GM18502 (cell line): ENCODE results near the gene PTGES3L.
"Not testable (repeated sequence)": the region's sequence is repeated elsewhere in the genome, so short reads cannot be mapped to it uniquely, and the experiment has no call there.

ENCODE experiments used
- ATAC-seq: cut with Tn5 transposase; IDR thresholded peaks from one replicate; pipeline ENCODE4 v1.9.1; 2021; ENCODE audit warnings: mild to moderate bottlenecking; ENCODE audit not compliant: unreplicated experiment, poor library complexity

The PTGES3L gene

DNA sequence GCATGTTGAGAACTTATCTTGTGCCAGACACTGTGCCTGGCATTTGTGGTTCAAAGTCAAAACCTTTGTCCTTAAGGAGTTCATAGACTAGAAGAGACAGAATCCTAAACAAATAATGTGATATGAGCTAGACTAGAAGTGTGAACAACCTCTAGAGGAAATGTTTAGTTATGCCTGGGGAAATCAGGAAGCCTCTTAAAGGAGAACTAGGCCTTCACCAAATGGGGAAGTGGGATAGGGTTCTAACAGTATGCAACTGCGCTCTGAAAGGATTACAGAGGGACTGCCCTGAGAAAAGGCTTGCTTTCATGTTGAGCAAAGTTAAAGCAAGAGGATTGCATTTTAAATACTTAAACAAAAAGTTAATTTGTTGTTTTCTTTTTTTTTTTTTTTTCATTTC, 5.3 kb upstream of the PTGES3L start:
- ATAC-seq: no peak

DNA sequence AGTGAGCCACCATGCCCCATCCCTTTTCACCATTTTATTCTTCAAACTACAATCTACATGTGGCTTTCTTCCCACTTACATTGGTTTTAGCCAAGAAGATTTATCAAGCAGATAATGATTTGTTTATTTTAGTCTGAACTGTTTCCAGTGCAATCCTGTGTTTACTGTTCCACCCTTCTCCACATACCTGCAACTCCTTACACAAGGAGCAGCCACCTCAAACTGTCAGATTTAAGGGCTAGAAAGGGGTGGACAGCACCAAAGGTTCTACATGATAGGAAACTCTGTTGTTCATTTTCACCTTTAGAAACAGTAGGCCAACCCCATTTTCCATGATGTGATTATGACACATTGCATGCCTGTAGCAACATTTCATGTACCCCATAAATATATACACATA, 2.4 kb upstream of the PTGES3L start:
- no peak for ATAC-seq

DNA sequence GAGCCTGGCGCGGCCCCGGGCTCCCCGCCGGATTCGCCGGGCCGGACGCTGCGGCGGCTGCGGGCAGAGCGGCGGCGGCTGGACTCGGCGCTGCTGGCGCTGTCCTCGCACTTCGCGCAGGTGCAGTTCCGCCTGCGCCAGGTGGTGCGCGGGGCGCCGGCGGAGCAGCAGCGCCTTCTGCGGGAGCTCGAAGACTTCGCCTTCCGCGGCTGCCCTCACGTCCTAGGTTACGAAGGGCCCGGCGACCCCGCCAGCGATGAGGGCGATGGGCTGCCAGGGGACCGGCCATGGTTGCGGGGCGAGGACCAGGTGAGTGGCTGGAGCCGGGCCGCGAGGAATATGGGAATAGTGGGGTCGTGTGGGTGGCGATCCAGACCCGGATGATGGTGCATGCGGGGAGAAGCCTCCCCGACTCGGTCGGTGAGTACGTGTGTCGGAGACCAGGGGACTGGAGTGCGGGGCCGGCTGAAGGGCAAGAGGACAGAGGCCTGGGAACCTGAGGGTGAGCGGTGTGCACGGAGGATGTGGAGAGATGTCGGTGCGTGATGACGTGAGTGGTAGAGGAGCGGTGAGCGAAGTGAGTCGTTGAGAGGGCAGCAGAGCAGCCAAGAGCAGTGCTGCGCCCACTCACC, 1.0 kb upstream of the PTGES3L start:
- ATAC-seq: peak; percentile 46

DNA sequence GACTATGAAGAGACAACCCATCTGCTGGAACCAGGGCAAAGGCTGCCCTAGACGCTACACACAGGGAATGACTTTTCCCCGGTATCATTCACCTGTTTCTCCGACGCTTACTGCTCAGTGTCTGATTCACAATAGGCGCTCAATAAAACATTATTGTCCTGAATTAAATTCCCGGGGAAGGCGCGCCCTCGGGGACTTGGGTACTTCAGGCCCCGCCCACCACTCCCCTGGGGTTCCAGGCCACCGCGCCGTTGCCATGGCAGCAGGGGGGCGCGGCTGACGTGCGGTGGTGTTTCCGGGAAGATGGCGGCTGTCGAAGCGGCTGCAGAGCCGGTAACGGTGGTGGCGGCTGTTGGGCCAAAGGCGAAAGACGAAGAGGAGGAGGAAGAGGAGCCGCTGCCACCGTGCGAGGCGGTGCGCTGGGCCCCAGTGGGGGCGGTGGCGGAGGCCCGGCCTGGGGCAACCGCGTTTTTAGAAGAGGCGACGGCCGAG, 440 bp upstream of the PTGES3L start, which contains the start of gene RUNDC1:
TSS of gene RUNDC1 (plus strand) at position 292 of the 492 bp plus-strand sequence. CDS start at position 304, 12 bp downstream.
- ATAC-seq: peak; percentile 76

DNA sequence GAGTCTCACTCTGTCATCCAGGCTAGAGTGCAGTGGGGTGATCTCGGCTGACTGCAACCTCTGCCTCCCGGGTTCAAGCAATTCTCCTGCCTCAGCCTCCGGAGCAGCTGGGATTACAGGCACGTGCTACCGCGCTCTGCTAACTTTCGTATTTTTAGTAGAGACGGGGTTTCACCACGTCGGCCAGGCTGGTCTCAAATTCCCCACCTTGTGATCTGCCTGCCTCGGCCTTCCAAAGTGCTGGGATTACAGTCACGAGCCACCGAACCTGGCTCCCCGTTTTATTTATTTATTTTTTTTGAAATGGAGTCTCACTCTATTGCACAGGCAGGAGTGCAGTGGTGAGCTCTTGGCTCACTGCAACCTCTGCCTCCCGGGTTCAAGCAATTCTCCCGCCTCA, 4.2 kb downstream of the PTGES3L start:
- ATAC-seq: not testable (repeated sequence)

DNA sequence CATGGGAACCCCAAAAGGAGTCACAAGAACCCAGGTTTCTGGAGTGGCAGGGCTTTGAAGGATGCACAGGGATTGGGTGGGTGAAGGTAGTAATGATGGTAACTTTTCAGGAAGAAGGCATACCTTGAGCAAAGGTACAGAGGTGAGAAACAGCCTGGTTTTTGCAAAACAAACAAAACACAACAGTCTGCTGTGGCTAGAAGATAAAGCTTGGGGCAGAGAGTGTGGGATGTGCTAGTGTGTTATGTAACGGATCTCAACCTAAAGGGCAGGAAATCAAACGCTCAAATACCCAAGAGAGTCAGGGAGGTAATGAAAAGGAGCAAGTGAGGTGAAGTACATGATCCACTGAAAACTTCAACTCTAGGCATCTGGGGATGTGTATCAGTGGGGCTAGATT, 4.6 kb downstream of the PTGES3L start:
- ATAC-seq: no peak

DNA sequence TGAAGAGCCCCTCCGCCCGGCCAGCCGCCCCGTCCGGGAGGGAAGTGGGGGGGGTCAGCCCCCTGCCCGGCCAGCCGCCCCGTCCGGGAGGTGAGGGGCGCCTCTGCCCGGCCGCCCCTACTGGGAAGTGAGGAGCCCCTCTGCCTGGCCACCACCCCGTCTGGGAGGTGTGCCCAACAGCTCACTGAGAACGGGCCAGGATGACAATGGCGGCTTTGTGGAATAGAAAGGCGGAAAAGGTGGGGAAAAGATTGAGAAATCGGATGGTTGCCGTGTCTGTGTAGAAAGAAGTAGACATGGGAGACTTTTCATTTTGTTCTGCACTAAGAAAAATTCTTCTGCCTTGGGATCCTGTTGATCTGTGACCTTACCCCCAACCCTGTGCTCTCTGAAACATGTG, 6.6 kb downstream of the PTGES3L start:
- not testable (repeated sequence) for ATAC-seq

DNA sequence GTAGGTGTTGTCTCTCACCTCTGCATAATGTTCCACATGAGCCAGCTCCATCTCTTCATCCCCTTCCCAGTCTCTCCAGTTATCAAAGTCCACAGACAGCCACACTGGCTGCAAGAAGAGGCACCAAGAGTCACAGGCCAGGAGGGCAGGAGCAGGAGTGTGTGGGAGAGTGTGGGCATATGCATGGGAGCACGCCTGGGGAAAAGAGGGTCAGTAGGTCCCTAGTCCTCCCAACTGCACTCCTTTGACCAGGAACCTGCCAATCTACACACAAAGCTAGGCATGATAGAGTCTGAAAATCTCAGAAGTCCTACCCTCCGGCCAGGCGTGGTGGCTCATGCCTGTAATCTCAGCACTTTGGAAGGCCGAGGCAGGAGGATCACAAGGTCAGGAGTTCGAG, 8.3 kb downstream of the PTGES3L start:
- no peak for ATAC-seq

DNA sequence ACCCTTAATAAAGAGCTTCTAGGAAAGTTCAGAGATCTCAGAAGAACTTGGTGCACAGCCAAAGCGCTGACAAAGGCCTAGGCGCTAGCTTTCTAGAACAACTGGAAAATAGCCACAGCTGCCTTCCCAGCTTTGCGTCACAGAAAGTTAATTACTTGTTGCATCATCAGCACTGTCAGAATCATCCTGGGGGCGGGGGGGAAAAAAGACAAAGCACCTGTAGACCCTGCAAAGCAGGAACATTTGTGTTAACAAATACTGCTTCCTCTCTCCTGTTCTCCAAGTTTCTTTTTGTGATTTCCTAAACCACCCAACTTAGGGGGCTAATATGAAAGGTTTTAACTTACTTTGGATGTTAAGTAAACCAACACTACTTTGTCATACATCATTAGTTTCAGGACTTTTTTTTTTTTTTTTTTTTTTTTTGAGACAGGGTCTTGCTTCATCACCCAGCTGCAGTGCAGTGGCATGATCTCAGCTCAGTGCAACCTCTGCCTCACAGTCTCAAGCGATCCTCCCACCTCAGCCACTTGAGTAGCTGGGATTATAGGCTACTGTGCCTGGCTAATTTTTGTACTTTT, 10.8 kb downstream of the PTGES3L start:
- no peak for ATAC-seq

DNA sequence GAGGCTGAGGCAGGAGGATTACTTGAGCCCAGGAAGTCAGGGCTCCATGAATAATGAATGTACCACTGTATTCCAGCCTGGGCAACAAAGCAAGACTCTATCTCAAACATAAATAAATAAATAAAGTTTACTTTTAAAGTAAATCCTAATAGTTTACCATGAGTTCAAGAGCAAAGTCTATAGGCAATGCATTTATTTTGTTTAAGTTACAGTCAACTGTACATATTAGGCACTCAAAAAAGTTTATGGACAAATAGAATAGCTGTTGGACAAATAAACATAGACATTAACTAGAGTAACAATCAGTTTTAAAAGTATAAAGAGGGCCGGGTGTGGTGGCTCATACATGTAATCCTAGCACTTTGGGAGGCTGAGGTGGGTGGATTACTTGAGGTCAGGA, 12.0 kb downstream of the PTGES3L start:
- no peak for ATAC-seq

DNA sequence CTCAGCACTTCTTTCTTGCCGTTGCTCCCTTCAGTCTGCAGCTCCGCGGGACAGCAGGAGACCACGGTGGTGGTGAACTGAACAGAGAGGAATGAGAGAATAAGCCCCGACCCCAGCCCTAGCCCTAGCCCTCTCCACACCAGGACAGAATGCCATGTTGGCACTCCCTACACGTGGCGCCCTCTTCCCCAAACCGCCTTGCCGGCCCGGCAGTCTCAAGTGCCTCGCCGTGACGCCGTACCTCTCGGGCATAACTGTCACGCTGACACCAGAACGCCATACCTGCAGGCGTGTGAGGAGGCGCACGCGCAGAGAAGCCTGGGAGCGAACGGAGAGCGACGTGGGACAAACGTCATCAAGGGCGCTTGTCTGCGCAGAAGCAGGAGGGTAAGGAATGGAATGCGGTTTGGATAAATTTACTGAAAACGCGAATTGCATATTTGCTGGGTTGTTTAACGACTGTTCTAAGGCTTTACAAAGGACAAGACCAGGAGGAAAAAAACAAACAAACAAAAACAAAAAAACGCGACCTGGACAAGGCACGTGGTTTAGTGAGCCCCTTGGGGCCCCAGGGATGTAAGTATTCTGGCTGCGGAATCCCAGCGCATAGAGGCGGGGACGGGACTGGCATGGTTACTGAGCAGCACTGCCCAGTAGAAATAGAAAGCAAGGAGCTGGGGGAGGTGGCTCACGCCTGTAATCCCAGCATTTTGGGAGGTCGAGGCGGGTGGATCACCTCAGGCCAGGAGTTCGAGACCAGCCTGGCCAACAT, 15.5 kb downstream of the PTGES3L start, which contains the start of gene AARSD1:
TSS of gene AARSD1 (minus strand) at position 294 of the 772 bp plus-strand sequence. CDS start at position 280, 14 bp downstream.
- ATAC-seq: peak; percentile 84

DNA sequence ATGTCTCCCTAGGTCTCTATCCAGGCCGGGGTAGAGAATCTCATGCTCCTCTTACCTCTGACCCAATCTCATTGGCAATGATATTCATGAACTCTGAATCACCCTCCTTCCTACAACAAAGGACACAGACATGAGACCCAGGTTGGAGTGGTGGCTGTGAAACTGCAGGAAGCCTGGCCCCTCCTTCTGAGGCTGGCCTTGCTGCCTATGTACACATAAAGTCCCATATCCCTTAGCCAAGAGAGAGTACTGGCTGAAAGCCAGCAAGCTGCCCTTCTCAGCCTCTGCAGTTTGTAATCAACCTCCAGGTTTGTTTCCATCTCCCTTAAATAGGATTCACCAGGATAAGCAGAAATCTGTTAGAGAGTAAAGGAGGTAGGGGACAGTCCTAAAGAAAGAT, 26.2 kb downstream of the PTGES3L start:
- ATAC-seq: no peak

DNA sequence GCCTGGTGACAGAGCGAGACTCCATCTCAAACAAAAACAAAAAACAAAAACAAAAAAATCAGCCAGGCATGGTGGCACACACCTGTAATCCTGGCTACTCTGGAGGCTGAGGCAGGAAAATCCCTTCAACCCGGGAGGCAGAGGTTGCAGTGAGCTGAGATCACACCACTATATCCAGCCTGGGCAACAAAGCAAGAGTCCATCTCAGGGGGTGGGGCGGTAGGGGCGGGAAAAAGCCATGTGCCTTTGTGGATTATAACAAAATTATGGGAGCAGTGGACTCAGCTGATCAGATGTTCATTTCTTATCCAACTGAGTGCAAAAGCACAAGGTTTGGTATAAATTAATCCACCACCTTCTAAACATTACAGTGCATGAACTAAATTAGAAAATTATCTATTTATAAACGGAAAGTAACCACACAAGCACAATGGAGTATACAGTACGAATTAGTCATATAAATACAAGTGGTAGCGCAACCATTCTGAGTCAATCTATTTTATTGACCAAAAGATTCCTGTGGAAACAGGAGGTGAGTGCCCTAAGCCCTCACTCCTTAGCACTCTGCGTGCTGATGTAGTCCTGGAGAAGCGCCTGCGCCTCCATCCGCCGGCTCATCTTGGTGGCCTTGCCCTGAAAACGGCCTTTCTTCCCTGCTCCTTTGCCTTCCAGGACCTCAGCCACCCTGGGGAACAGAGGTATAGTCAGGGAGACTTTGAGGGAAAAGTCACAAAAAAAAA, 29.7 kb downstream of the PTGES3L start:
- no peak for ATAC-seq

DNA sequence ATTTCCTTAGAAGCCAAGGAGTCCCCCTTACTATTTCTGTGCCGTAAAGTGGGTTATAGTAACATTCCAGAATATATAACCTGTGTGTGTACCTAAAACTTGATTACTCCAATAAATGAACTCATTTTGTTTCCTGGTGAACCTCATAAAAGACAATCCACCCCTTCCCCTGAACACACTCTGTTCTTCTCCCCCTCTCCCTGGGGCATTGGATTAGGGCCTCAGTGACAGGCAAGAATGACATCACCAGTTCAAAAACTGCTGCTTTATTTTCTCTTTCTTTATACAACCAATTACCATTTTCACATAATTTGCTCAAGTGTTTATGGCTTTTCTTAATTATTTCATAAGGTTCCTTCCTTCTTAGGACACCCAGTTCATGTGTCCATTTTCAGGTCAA, 33.1 kb downstream of the PTGES3L start:
- no peak for ATAC-seq

DNA sequence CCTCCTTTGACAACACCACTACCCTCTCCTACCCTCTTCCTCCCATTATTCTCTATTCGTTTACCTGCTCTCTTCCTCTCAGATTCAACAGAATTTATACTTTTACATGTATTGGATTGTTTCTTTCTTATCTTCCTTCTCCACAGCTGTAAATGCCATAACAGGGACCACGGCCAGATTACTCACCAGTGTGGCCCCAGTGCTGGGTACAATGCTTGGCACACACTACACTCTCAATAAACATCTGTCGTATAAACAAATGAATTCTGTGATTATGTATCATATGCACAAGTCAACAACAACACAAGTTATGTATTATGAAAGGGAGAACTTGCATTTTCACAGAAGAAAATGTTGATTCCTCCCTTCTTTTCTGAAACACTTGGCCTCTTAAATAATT, 35.7 kb downstream of the PTGES3L start:
- ATAC-seq: no peak

DNA sequence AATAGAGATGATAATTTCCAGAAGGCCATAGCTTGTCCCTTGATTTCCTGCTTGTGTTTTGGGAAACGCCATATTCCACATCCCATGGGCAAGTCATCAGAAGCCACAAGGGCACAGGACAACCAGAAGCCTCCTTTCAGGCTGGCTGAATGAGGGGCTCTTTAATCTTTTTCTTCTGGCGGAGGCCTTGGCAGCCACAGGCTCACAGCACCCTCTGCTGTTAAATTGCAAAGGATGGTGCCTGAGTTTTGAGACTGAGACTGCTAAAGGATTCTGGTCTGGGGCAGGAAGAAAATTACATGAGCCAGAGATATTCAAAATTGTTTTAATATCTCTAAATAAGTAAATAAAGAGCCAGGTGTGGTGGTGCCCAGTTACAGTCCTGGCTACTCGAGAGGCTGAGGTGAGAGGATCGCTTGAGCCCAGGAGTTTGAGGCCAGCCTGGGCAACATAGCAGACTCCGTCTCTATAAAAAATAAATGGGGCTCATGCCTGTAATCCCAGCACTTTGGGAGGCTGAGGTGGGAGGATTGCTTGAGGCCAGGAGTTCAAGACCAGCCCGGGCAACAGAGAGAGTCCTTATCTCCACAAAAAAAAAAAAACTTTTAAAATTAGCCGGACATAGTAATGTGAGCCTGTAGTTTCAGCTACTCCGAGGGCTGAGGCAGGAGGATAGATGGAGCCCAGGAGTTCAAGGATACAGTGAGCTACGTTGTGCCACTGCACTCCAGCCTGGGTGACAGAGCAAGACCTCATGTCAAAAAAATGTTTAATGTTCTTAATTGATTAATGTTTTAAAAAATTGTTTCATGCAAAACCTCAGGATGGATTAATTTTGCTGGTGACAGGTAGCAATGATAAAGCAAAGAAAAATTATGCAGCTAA, 41.9 kb downstream of the PTGES3L start:
- ATAC-seq: no peak

DNA sequence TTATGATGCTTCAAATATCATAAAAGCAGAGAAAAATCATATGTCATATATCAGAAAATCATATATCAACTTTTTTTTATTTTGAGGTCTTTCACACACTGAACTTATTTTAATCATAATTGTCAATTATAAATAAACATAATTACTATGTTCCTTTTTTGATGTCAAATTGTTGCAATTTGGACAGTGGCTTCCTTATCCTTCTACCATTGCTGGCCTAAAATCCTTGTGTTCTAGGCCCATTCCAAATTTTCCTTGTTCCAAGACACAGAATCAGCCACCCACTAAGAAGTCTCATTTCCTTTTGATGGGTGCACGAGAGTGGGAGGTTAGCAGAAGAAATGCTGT, 50.4 kb downstream of the PTGES3L start:
- ATAC-seq: no peak

DNA sequence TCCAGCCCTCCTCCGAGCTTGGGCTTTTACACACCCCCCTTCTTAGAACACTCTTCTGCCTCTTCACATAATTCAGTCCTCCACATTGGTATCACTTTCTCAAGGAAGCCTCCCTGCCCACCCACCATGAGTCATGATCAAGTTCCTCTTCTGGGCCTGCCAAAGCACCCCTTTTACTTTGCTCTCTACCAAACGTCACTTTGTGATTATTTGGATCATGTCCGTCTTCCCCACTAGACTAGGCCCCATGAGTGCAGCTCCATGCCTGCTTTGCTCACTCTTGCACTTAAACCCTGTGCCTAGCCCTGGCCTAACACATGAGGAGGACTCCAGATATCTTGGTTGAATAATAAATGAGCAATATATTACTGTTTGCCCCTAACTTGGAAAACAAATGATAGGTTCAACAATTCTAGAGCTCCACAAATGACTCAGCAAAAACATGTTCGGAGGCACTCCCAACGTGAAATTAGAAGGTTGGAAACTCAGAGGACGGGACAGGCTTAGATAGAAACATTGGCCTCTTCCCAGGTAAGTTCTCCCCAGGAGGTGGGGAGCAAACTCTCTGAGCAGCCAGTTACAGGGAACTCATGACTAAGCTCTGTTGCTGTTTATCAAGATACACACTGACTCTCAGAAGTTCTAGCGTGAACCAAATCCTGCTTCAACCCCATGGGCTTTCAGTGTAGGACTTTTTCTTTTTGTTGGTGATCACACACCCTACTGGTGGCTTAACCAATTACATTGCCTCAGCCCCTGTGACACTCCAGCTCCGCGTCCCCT, 51.0 kb downstream of the PTGES3L start:
- no peak for ATAC-seq

DNA sequence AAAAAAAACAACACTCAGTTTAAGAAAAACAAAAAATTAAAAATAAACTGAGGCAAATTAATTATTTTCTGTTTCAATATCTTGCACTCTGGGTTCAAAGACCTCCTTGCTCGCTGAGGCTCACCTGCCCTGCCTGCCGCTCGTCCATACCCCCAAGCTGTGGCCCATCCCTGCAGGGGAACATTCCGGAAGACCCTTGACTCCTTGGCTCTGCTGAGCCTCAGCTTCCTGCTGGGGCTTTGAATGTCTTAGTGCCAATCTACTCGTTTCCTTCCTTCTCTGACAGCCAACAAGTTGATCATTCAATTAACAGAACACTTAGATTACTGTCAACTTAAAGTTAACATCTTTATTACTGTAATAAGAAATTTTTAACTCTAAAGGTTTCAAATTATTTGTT, 55.0 kb downstream of the PTGES3L start:
- no peak for ATAC-seq
